Measurements from ENCODE around the gene PTGFR.

PTGFR gene, protein sequence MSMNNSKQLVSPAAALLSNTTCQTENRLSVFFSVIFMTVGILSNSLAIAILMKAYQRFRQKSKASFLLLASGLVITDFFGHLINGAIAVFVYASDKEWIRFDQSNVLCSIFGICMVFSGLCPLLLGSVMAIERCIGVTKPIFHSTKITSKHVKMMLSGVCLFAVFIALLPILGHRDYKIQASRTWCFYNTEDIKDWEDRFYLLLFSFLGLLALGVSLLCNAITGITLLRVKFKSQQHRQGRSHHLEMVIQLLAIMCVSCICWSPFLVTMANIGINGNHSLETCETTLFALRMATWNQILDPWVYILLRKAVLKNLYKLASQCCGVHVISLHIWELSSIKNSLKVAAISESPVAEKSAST

DNA sequence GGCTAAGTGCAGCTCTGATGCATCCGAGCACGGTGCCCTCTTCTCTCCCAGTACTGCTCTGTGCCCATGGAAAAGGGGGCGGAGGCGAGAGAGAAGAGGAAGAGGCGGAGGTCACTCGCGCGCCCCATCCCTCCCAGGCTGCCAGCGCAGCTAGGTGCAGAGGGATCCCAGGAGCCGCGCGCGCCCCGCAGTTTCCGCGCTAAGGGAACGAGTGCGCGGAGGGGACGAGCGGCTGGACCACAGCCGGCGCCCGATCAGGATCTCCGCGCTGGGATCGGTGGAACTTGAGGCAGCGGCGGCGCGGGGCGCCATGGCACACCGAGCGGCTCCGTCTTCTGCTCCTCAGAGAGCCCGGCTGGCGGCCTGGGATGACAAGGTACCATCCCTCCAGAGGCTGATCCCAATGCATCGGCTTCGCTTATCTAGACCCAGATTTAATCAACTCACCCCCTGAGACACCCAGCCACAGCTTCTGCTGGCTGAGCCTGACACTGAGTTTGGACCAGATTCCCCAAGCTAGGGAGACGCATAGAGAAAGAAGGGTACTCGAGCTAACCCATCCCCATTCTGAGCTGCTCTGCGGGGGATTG, at the start of gene PTGFR:
TSS of gene PTGFR (plus strand) at position 114 of the 590 bp plus-strand sequence. CDS start 1,770 bp downstream, outside the sequence.
- DNase-seq (ENCODE audit: low read depth), result peak; percentile 30

DNA sequence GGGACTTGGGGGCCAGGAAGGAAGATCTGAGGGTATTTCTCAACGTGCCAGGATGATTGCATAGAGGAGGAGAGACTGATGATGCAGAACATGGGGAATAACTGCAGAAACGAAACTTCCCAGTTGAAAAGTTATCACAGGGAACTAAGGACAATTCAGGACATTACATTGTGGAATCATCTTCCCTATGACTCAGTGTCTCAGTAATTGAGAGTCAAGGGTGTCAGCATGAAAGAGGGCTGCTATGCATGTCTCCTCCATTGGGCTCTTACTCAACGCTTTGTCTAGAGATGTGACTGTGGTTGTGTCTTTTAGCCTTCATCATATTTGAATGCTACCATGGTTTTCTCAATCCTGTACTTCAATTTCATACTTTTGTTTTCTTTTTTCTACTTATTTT, 48.9 kb upstream of the PTGFR start:
- DNase-seq (ENCODE audit: low read depth), result peak; percentile 7

DNA sequence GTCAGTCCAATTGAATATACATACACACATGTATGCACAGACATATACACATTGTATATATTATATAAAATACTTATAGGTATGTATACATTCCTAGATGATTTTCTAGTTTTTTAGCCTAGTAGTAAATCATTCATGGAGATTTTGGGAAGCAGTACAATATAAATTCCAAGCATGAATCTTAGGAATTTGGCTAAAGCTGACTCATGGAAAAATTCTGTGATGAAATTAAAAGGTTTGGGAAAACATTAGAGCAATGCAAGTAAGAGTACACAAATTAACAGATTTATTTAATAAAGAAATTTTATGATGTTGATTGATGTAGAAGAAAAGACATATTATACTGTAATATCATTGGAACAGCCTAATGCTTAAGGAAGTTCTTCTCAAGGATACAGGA, 43.7 kb upstream of the PTGFR start:
- no peak for DNase-seq (ENCODE audit: low read depth)

DNA sequence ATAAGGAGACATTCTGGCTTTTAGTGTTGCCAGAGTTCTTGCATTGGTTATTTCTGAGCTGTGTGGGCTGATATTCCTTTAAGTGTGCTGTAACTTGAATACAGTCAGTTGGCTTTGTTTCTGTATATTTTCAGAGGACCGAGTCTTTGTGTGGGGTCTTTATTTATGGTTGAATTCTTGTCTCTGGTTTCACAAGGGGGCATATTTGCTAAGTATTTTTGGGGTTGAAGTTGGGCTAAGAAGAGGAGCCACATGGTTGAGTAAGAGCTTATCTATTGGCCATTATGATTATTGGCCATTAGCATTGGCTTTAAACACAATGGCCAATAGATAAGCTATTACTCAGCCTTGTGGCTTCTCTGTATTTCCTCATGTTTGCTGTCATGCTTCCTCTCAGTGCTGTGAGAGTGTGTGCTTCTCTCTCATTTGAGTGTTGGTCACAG, 26.3 kb upstream of the PTGFR start:
- DNase-seq (ENCODE audit: low read depth), result peak; percentile 26

DNA sequence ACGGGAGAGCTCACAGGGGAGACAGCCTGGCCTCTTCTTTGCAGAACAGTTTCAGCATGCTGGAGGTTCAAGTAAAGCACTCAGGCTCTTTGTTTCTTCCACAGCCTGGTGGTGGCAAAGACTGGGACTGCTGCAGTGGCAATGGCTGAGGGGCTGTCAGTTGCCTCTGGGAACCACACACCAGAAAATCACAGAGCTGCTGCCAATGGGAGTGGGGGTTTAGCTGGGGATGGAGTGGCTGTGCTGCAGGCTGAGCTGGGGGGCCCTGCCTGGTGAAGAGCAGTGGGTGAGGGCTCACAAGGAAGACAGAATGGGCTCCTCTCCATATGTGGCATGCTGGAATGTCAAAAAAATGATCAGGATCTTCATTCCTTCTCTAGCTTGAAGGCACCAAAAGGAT, 25.6 kb upstream of the PTGFR start:
- no peak for DNase-seq (ENCODE audit: low read depth)

DNA sequence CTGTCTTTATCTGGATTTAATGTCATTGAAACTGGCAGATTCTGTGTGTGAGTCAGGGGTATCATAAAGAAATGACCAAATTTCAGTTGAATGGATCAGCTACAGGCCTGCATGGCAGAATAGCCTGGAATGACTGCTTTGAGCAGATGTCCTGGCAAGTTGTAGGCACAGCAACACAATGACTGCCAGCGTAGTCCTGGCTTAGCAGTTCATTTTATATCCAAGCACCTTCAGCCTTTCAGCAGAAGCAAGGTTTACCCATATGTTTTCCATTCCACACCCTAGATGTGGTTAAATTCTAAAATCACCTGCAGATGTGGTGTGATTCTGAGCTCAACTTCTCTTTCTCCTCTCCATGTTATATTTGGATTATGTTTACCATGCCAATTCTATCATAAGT, 22.3 kb upstream of the PTGFR start:
- no peak for DNase-seq (ENCODE audit: low read depth)

DNA sequence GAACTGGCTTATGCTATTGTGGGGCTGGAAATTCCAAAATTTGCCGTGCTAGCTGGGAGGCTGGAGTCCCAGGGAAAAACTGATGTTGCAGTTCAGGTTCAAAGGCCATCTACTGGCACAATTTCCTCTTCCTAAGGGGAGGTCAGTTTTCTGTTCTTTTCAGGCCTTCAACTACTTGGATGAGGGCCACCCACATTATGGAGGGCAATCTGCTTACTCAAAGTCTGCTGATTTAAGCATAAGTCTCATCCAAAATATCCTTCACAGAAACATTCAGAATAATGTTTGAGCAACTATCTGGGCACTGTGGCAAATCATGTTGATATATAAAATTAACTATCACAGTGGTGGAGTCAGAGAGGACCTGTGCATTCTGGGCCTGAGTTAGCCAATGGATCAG, 21.2 kb upstream of the PTGFR start:
- DNase-seq (ENCODE audit: low read depth), result no peak

DNA sequence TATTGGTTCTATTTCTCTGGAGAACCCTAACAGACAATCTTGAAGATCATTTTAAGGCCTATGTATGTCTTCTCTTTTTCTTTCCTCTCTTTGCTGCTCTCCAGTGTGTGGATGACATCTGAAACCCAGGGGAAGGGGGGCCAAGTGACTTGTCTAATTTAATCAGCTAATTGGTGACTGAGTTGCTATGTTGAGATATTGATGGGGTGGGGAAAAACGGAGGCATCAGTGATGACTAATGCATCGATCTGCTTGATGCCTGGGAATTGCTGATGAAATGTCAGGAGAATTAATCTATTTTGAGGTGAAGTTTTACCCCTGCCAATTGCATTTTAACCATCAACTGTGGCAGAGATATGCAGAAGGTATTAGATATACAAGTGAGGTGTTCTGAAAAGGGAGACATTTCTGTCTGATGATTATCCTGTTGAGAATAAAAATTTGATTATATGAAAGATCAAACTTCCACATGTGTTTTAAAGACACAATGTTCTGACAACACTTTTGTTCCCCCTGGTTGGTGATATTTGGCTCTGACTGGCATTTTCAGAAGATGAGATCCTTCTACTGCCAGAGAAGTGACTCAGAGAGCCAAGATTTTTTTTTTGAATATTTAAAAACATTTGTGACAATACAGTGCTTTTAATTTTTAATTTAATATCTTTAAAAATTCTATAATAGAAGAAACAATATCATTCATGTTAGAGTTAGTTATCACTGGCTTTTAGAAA, 18.7 kb upstream of the PTGFR start:
- peak; percentile 12 for DNase-seq (ENCODE audit: low read depth)

DNA sequence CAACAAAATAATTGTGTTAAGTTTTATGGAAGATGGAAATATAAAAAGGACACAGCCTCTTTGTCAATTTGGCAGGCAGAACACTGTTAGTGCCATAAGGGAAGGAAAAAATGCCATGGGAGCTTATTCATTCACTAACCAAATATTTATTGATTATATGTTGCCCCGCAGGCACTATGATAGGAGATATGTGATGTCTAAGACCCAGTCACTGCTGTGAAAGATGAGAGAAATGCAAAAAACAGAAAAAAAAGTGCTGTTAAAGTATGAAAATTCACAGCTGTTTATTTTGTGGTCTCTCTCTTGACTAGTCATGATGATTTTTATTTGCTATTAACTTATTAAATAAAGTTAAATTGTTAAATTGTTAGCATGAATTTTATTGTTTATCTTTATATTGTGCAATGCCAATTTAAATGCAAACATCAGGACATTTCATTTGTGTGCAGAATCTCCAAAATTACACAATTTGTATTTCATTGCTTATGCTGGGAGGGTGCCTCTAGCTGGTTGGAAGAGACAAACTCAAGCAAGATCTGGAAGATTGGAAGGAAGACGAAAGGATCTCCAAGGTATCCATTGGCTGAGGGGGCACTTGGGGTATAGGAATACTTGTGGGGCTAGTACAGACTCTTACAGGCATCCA, 17.8 kb upstream of the PTGFR start:
- no peak for DNase-seq (ENCODE audit: low read depth)

DNA sequence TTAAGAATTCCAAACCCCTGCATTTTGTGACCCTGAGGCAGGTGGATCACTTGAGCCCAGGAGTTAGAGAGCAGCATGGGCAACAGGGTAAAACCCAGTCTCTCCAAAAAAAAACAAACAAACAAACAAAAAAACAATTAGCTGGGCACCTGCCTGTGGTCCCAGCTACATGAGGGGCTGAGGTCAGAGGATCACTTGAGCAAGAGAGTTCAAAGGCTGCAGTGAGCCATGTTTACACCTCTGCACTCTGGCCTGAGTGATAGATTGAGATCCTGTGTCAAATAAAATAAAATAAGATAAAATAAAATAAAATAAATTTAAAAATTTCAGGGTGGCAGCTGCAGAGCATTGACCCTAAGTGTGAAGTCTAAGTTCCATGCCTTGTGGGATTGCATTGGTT, 16.7 kb upstream of the PTGFR start:
- no peak for DNase-seq (ENCODE audit: low read depth)

DNA sequence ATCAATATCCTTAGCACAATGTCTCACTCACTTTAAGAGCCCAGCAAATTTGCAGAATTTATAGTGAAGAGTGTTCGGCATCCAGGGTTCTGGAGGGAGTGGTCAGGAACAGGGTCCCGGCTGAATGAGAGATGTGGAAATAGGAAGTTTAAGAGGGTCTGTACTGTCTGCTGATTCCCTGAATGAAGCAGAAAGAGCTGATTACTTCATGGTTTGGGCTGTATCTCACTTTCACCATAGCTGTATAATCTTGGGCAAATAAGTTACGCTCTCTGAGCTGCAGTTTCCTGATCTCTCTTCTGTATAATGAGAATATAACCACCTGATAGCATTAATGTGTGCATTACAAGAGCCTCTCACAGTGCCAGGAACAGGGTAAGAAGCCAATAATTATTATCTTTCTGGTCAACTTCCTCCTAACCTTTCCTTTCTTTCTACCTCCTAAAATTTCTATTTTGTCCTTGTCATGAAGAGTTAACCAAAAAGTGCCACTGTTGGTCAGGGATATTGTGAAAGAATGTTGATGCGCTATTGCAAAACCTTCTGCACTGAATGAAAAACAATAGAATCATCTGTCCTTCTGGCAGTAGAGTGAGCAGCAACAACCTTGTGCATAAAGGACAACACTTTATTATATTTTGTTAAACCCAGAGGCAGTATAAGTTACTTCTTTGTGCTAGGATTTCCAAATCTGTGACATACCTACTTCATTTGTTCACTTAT, 14.7 kb upstream of the PTGFR start:
- peak; percentile 40 for DNase-seq (ENCODE audit: low read depth)

DNA sequence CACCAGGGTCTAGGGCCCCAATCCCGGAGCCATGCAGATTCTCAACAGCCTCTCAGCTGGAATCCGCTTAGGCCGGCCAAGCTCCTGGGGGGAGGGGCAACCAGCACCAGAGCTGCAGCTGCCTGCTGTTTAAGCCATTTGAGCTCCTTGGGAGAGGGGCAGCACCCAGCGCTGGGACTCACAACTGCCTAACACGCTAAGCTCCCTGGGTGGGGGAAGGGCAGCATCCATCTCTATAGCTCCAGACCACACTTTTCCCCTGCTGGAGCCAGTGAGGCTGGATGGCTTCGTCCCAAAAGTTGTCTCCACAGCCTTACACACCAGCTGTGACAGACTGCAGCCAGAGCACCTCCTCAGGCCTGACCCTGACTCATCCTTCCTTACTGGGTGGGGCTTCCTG, 6.9 kb upstream of the PTGFR start:
- peak; percentile 8 for DNase-seq (ENCODE audit: low read depth)

DNA sequence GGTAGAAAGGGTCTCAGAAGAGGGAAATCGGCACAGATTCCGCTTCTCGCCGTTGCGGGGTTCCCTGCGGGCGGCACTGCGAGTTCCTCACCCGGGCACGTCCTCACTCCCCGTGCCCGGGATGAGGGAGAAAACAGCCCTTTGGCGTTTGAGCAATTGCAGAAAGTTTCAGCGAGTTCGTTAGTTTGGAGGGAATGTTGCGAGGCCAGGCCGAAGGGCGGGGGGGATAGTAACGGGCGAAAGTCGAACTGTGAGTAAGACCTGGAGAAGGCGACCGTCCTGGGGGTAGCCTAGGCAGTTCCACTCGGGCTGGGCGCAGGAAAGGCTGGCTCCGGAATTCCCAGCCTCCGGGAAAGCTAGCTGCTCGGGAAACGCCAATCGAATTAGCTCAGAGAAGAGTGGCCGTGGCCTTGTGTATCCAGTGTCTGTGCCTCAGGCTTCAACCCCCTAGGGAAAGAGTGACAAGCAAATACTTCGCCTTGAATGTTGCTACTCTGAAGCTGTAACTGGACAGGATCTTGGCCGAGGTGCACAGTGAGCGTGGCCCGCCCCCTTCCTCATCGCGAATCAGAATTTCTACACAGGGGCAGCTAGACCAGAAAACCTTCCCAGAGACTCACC, 787 bp downstream of the PTGFR start:
- peak; percentile 53 for DNase-seq (ENCODE audit: low read depth)

DNA sequence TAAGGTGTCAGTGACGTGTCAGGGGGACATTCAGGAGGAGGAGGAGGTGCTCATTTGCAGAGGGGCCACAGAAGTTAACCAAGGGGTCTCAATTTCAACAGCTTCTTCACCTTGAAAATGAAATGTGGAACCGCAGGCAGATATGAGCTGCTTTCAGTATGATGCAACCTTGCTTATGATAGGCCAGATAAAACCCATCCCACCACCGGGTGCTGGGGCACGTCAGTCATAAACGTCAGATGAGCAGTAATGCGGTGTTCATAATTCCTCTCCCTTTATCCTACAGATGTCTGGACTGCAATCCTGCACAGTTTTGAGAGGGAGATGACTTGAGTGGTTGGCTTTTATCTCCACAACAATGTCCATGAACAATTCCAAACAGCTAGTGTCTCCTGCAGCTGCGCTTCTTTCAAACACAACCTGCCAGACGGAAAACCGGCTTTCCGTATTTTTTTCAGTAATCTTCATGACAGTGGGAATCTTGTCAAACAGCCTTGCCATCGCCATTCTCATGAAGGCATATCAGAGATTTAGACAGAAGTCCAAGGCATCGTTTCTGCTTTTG, 1.7 kb downstream of the PTGFR start:
- DNase-seq (ENCODE audit: low read depth), result peak; percentile 20

DNA sequence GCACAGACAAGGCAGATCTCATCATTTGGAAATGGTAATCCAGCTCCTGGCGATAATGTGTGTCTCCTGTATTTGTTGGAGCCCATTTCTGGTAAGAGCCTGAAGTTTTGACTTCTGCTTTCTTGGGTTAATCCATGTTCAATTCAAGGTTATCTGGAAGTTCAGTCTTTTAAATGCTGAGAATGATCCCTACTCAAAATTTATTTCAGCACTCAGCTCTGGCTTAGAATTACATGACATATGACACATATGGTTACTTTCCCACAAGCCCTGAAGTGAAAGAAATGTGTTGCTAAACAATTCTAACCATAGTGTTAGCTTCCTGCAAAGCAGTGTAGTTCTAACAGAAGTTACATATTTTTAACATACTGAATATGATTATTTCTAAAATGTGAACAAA, 2.7 kb downstream of the PTGFR start:
- peak; percentile 21 for DNase-seq (ENCODE audit: low read depth)

DNA sequence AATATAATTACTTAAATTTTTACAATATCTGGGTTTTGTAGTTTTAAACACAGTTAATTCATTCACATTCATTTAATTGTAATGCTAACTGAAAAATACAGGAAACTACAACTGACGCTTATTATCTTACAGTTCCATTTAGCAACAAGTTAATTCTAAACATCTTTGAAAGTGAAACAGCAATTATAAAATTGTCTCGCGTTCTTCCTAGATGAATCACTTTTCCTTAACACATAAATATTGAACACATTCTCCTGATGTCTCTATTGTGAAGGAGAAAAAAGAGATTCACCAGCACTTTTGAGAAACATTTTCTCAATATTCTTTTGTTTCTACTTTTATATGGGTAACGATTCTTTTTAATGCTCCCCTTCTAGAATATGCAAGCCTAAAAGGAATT, 6.4 kb downstream of the PTGFR start:
- DNase-seq (ENCODE audit: low read depth), result no peak

DNA sequence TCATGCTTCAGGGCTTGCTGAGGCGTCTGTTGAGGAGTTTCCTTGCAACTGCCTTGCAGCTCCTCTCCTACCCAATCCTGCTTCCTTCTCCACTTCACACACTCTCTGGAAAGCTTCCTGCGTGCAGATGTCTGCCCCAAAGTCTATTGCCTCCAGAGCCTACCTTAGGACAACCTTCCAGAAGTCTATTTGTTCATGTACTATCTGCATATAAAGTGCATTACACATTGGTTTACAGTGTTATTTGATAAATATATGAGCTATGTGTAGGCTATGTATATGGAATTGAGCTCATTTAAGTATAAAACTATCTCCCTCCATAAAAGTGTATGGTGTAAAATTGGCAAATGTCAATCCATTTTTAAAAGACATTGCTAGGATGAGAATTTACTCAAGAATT, 9.8 kb downstream of the PTGFR start:
- no peak for DNase-seq (ENCODE audit: low read depth)

DNA sequence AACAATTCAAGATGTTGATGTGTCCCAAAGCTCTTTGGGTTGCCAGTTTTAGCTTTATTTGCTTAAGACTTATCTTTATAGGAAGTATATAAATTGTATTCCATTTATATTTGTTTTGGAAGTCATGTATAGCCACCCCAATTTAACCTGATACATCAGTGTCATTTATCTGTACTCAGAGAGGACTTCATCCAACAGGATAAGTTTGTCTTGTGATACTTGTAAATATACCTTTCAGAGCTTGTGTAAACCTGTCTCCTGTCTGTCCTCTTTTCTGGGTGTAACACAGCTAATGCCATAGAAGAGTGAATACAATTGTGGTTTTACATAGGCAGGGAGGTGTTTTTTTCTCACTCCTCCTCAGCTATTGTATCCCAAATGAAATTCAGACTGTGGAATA, 10.4 kb downstream of the PTGFR start:
- no peak for DNase-seq (ENCODE audit: low read depth)

DNA sequence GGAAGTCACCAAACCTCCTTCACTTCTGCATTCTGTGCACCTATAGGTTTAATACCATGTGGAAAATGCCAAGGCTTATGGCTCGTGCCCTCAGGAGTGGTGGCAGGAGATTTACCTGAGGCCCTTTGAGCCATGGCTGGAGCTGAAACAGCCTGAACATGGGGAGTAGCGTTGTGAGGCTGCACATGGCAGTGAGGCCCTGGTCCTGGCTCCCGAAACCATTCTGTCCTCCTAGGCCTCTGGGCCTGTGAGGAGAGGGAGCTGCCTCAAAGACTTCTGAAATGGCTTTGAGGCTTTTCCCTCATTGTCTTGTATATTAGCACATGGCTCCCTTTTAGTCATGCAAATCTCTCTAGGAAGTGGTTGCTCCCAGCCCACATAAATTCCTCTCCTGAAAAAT, 20.6 kb downstream of the PTGFR start:
- DNase-seq (ENCODE audit: low read depth), result no peak

DNA sequence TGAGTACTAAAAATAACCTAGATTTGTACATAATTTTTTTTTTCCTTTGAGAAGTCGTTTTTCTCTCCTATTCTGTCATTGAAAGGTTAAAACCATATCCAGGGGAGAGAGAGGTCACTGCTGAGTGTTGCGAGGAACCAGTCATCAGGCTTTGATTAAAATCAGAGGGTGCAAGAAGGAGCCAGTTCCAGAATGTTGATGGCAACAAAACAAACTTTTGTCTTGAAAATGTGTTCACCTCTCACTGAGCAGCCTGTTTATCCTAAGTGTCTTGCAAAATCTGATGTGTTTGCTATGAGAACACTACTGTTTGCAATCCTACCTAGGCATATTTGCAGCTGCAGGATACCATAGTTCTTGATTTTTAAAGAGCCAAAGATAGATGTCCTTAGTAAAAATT, 25.9 kb downstream of the PTGFR start:
- no peak for DNase-seq (ENCODE audit: low read depth)

DNA sequence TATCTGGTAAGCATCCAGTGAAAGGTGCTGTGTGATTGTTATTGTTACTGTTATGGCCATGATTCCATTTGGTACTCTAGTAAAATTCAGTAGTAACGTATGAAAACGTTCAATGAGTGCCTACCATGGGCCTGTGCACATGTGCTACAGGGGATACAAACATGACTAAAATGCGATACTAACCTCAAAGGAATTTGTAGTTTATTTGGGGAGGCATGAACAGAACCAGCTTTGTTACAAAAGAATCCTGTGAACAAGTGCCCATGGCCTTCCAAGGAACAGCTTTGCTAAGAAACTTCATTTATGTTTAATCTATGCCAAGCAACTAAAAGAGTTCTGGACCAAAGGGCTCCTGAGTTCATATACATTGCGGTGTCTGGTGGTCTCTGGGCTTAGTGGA, 28.7 kb downstream of the PTGFR start:
- no peak for DNase-seq (ENCODE audit: low read depth)
